WTC11 (cell line): Measurements from ENCODE around the gene FAM13C.

ENCODE experiments used
- CREM ChIP-seq: sonication (generic); formaldehyde crosslinking; IDR thresholded peaks from 2 replicates; pipeline ENCODE4 v1.8.1; 2022; ENCODE audit warnings: mild to moderate bottlenecking, missing genetic modification reagents, moderate library complexity
- CTCF ChIP-seq: fragments of 200-600 bp; IDR thresholded peaks from 2 replicates; pipeline ENCODE4 v1.8.0; 2022; ENCODE audit warnings: antibody characterized with exemption
- ESRRA ChIP-seq: sonication (generic); formaldehyde crosslinking; IDR thresholded peaks from 2 replicates; pipeline ENCODE4 v1.8.1; 2022; ENCODE audit warnings: mild to moderate bottlenecking, missing genetic modification reagents, borderline replicate concordance
- SOX15 ChIP-seq: fragments of 250-450 bp; sonication (Bioruptor Pico); IDR thresholded peaks from 2 replicates; pipeline ENCODE4 v1.9.0; 2021; ENCODE audit warnings: mild to moderate bottlenecking
- TCF7 ChIP-seq: sonication (generic); formaldehyde crosslinking; IDR thresholded peaks from 2 replicates; pipeline ENCODE4 v1.8.0; 2022; ENCODE audit warnings: mild to moderate bottlenecking, low read depth, missing genetic modification reagents, moderate library complexity
- ZNF232 ChIP-seq: sonication (generic); formaldehyde crosslinking; IDR thresholded peaks from 2 replicates; pipeline ENCODE4 v1.8.0; 2022; ENCODE audit warnings: mild to moderate bottlenecking, missing genetic modification reagents
- ZNF416 ChIP-seq: fragments of 250-450 bp; sonication (Bioruptor Pico); IDR thresholded peaks from 2 replicates; pipeline ENCODE4 v1.9.0; 2021; ENCODE audit warnings: mild to moderate bottlenecking, inconsistent platforms
- TF ChIP-seq, protein P1 (sequence below): fragments of 250-450 bp; sonication (Bioruptor Pico); IDR thresholded peaks from 2 replicates; pipeline ENCODE4 v1.8.0; 2021; ENCODE audit warnings: mild to moderate bottlenecking

DNA sequence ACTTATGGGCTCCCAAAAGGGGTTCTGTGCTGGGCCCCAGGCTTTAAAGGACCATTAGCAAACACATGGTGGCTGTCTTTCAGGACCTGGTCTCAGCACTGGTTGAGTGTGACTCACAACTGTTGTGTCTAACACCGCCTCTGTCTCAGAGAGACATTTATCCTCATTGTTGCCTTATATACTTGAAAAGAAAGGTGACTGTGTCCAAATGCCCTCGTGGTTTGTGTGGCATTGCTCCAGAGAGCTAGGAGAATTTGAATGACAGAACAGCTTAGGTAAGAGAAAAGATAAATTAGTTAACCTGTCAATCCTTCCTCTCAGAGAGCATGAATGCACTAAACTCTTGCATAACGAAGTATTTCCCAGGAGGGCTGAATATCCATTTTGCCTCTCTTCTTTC, 14.5 kb upstream of the FAM13C start:
- TF ChIP-seq CTCF (no peak), SOX15 (CRISPR knock-in tag) (no peak), TCF7 (CRISPR knock-in tag) (no peak), CREM (CRISPR knock-in tag) (no peak), ESRRA (no peak), ZNF232 (no peak), ZNF416 (CRISPR knock-in tag) (no peak)
- TF ChIP-seq, protein P1, sequence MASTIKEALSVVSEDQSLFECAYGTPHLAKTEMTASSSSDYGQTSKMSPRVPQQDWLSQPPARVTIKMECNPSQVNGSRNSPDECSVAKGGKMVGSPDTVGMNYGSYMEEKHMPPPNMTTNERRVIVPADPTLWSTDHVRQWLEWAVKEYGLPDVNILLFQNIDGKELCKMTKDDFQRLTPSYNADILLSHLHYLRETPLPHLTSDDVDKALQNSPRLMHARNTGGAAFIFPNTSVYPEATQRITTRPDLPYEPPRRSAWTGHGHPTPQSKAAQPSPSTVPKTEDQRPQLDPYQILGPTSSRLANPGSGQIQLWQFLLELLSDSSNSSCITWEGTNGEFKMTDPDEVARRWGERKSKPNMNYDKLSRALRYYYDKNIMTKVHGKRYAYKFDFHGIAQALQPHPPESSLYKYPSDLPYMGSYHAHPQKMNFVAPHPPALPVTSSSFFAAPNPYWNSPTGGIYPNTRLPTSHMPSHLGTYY (CRISPR knock-in tag), result no peak
